Fibroblast of villous mesenchyme (primary cell): ENCODE measurements around the gene SKAP1. TPM values are rescaled to one million over a fixed set of nuclear protein-coding genes. Genes with fewer than 3 reads are reported as not detected.

ENCODE experiments used
- DNase-seq: peaks from one replicate; pipeline ENCODE4 v3.0.0-alpha.2; 2010; ENCODE audit warnings: low read depth
- H3K4me3 ChIP-seq: 2 replicates; pipeline ENCODE4 v1.5.1; 2011; ENCODE audit warnings: low read depth, mild to moderate bottlenecking, low read length
- CTCF ChIP-seq: IDR thresholded peaks from 2 replicates; pipeline ENCODE4 v1.5.1; 2012; ENCODE audit warnings: low read depth, mild to moderate bottlenecking, low read length; ENCODE audit not compliant: insufficient read depth
- total RNA-seq: library from RNA; depleted of rRNA; stranded (reverse); fragments of >200 nt; gene quantifications from 2 replicates; pipeline ENCODE4 v1.2.3, GENCODE V29; 2012

SKAP1 gene
- total RNA-seq, 1 donor, result not detected

- DNase-seq, result no peak
- no peak for TF ChIP-seq CTCF
- H3K4me3 ChIP-seq, result no peak overlapping the region
These were observed 307.9 kb downstream of the SKAP1 start for GRCh38 chr17:48121923-48122664.

DNA sequence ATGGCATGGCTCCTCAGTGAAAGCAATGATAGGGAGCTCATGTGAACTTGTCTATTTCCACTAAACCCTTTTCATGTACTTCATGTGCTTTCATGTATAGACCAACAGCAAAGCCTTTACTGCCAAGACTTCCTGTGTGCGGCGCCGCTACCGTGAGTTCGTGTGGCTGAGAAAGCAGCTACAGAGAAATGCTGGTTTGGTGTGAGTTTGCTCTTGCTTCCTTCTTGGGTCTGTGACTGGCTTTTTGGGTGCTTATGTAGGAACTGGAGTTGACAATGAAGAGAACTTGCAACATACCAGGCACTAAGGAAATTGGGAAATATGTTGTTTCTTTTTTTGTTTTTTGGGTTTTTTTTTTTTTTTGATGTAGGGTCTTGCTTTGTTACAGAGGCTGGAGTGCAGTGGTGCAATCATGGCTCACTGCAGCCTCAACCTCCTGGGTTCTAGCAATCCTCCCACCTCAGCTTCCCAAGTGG is 316.8 kb downstream of the SKAP1 start:
- no peak overlapping the region for H3K4me3 ChIP-seq
- no peak for TF ChIP-seq CTCF
- DNase-seq, result no peak

DNA sequence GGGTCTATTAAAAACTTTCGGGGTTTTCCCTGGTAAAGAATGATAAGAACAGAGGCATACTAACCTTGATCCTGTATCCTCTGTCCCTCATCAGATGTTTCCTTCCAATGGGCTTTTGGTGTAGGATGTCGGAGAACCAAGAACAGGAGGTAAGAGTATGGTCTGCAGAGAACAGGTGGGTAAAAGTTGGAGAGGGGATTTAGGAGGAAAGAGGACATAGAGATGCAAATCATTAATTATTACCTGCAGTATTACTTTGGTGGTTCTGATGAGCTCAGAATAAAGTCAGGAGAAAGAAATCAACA is 318.1 kb downstream of the SKAP1 start:
- TF ChIP-seq CTCF, result no peak
- no peak for DNase-seq
- H3K4me3 ChIP-seq, result no peak overlapping the region

DNA sequence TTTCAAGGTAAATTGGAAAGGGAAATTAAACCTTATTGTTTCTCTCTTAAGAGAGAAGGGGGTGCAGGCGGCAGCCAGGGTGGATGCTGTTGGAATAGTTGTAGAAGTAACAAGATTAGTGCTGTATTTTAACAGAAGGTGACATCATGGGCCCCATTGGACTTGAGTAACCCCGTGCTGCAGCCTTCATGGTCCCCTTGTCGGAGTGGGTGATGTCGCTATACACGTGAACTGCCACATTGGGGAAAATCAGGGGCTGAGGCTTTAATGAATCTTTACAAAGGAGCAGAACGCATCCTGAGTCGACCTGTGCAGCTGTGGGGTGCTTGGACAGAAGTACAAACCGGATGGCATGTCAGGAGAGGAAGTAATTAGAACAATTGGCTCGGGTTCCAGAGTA is 319.3 kb downstream of the SKAP1 start:
- no peak for TF ChIP-seq CTCF
- no peak overlapping the region for H3K4me3 ChIP-seq
- no peak for DNase-seq

GRCh38 chr17:48107137-48108055 is 322.6 kb downstream of the SKAP1 start, which contains the start of gene SNX11:
Gene SNX11 (plus strand): TSS chr17:48107766. CDS start chr17:48112044, 4,278 bp downstream.
- TF ChIP-seq CTCF, result no peak
- peak within 1 kb of the TSS; percentile 87 for H3K4me3 ChIP-seq
- peak; percentile 82 for DNase-seq

DNA sequence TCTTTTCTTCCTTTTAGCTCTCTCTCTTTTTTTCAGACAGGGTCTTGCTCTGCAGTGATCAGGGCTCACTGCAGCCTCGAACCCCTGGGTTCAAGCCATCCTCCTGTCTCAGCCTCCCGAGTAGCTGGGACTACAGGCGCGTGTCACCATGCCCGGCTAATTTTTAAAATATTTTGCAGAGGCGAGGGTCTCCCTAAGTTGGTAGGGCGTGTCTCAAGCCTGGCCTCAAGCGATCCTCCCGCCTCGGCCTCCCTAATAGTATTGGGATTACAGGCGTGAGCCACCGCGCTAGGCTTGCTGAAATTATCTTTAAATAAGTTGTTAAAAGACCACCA is 323.2 kb downstream of the SKAP1 start:
- H3K4me3 ChIP-seq, result peak overlapping the region; percentile 87
- DNase-seq, result no peak
- no peak for TF ChIP-seq CTCF
